BE2C (cell line): ENCODE measurements around the gene TP53I11.

Experiments used
- DNase-seq: peaks from one replicate; pipeline ENCODE4 v3.0.0-alpha.2; 2020
- H3K27me3 ChIP-seq: fragments of 250-450 bp; sonication (Bioruptor Pico); 2 replicates; pipeline ENCODE4 v1.5.1; 2020; ENCODE audit warnings: mild to moderate bottlenecking
- H3K36me3 ChIP-seq: fragments of 250-450 bp; sonication (Bioruptor Pico); 2 replicates; pipeline ENCODE4 v1.5.1; 2020; ENCODE audit warnings: mild to moderate bottlenecking
- H3K4me1 ChIP-seq: fragments of 250-450 bp; sonication (Bioruptor Pico); 2 replicates; pipeline ENCODE4 v1.5.1; 2020
- H3K4me3 ChIP-seq: 2 replicates; pipeline ENCODE4 v1.5.1; 2011; ENCODE audit warnings: low read depth, low read length
- H3K9me3 ChIP-seq: fragments of 250-450 bp; sonication (Bioruptor Pico); 2 replicates; pipeline ENCODE4 v1.5.1; 2020
- TF ChIP-seq, protein P1 (sequence below): IDR thresholded peaks from 2 replicates; pipeline ENCODE4 v1.5.1; 2012; ENCODE audit warnings: mild to moderate bottlenecking, low read depth, low read length

Gene TP53I11

DNA sequence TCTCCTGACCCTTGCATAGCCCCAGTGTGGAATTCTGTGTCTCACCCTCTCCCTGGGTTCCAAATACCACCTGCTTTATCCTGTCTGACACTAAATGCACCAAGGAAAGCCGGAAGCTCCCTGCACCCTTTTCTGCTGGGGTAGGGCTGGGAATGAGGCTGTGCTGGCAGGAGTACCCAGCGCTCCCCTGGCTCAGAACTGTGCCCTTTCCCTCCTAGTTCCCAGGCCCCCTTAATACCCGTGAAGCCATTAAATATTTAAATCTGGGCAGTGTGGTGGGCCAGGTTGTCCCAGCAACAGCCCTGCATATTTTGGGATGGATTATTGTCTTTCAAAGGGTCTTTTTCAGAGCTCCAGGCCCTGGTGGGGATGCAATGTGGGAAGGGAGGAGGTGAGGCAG lies 63.0 kb downstream of the TP53I11 start:
- Histone ChIP-seq H3K9me3 (no peaks in the 10 kb centered on the region), H3K36me3 (no peaks in the 10 kb centered on the region), H3K27me3 (no peaks in the 10 kb centered on the region), H3K4me3 (no peak overlapping the region), H3K4me1 (peaks cover 11% of the 10 kb centered on the region)
- TF ChIP-seq, protein P1, sequence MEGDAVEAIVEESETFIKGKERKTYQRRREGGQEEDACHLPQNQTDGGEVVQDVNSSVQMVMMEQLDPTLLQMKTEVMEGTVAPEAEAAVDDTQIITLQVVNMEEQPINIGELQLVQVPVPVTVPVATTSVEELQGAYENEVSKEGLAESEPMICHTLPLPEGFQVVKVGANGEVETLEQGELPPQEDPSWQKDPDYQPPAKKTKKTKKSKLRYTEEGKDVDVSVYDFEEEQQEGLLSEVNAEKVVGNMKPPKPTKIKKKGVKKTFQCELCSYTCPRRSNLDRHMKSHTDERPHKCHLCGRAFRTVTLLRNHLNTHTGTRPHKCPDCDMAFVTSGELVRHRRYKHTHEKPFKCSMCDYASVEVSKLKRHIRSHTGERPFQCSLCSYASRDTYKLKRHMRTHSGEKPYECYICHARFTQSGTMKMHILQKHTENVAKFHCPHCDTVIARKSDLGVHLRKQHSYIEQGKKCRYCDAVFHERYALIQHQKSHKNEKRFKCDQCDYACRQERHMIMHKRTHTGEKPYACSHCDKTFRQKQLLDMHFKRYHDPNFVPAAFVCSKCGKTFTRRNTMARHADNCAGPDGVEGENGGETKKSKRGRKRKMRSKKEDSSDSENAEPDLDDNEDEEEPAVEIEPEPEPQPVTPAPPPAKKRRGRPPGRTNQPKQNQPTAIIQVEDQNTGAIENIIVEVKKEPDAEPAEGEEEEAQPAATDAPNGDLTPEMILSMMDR = no peak
- DNase-seq = no peak

DNA sequence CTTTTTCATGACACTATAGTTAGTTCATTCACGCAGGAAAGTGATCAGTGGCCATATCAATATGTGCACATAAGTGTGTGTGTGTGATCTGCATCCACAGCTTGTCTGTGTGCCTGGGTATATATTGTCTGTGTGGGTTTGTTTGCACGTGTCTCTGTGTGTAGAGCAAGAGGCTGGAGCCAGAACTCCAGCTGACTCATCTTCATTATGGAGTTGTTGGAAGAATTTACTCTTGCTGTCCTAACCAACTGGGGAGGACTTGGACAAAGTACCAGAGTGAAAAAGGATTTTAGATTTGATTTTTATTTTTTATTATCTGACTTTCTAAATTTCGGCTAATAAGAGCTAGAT lies 63.9 kb downstream of the TP53I11 start:
- Histone ChIP-seq H3K36me3 (no peaks in the 10 kb centered on the region), H3K4me3 (no peak overlapping the region), H3K27me3 (no peaks in the 10 kb centered on the region), H3K4me1 (peaks cover 6% of the 10 kb centered on the region; the same call in 1 of the 2 replicates), H3K9me3 (no peaks in the 10 kb centered on the region)
- DNase-seq = no peak
- TF ChIP-seq, protein P1 = no peak

DNA sequence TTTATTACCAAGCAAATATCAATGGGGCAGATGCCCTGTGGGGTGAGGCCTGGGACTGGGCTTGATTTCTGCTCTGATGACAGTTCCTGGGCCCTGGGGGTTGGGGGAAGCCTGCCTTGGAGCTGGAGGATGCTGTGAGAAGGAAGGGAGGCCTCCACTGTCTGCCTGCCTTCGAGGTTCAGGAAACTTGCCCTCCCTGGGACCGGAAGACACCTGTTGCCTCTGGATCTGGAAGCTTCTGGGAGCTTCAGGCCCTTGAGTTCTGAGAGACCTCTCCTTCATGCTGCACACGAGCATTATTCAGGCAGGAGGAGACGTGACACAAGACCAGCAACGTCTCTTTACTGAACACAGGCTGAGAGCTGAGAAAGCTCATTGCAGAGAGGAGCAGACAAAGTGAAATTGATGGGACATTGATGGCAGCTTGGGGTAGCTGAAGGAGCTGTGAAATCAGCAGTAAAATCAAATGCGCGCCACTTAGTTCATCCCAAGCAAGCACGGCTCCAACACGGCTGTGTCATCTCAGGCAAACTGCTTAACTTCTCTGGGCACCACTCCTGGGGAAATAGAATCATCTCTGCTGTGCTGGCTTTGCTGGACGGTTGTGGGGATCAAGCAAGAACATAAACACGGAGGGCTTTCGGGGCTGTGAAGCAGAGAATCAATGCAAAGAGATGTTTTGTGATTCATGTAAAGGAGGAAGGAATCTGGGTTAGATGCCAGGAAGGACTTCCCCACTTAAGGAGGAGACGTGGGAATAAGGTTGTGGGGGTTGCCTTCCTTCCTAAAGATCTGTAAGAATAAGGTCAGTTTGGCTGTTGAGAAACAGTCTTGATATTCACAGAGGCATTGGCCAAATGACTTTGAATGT lies 64.5 kb downstream of the TP53I11 start:
- H3K36me3 ChIP-seq = no peaks in the 10 kb centered on the region
- H3K27me3 ChIP-seq = no peaks in the 10 kb centered on the region
- peaks cover 6% of the 10 kb centered on the region; the same call in 1 of the 2 replicates for H3K4me1 ChIP-seq
- DNase-seq = no peak
- TF ChIP-seq, protein P1 = no peak
- no peaks in the 10 kb centered on the region for H3K9me3 ChIP-seq
- no peak overlapping the region for H3K4me3 ChIP-seq

DNA sequence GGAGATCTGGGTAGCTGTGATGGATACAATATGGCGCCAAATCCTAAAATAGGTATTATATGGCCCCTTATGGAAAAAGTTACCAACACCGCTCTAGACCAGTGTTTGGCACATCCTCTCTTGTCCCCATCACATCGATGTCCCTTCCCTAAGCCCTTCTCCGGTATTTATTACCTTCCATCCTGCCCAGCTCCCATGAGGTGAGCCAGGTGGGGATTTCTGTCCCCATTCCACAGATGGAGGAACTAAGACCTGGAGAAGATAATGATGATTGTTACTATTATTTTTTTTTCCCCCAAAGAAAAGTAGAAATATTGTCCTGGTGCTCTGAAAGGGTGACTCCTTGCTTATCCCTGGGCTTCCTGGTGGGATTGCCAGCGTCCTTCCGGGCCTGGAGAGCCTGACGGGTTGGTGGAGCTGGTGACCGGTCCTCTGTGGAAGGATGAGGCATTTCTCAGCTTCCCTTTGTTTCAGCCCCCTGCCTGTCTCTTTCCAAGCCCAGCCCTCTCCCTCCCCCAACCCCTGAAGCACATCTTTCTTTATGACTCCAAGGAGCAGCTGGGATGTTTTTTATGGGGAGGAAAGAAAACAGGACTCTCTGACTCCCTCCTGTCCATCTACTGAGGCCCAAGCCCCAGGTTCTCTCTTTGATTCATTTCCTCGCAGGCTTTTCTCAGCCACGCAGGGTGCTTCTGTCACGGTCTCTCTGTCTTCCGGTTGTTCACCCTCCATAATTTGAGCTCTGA lies 65.4 kb downstream of the TP53I11 start:
- Histone ChIP-seq H3K36me3 (no peaks in the 10 kb centered on the region), H3K4me3 (no peak overlapping the region), H3K4me1 (peaks cover 6% of the 10 kb centered on the region; the same call in 1 of the 2 replicates), H3K9me3 (no peaks in the 10 kb centered on the region), H3K27me3 (no peaks in the 10 kb centered on the region)
- TF ChIP-seq, protein P1 = no peak
- no peak for DNase-seq

DNA sequence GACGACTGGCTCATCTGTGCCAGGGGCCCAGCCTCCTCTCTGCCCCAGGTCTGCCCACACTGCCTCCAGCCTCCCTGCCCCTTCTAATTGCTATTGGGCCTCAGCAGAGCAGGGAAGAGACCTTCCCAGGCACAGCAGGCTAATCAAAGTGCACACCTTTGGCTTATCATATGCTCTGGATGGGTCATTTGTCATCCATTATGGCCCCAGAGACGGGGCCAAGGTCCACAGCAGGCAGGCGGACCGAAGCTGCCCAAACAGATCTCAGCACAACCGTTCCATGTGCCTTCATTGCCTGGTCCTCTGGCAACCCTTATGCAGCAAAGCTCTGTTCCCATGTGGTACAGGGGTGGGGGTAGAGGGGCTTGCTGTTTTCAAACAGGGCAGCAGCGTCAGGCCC lies 66.6 kb downstream of the TP53I11 start:
- H3K4me3 ChIP-seq = no peak overlapping the region
- no peak for DNase-seq
- TF ChIP-seq, protein P1 = no peak
- no peaks in the 10 kb centered on the region for H3K36me3 ChIP-seq
- peaks cover 6% of the 10 kb centered on the region; the same call in 1 of the 2 replicates for H3K4me1 ChIP-seq
- no peaks in the 10 kb centered on the region for H3K27me3 ChIP-seq
- H3K9me3 ChIP-seq = no peaks in the 10 kb centered on the region

DNA sequence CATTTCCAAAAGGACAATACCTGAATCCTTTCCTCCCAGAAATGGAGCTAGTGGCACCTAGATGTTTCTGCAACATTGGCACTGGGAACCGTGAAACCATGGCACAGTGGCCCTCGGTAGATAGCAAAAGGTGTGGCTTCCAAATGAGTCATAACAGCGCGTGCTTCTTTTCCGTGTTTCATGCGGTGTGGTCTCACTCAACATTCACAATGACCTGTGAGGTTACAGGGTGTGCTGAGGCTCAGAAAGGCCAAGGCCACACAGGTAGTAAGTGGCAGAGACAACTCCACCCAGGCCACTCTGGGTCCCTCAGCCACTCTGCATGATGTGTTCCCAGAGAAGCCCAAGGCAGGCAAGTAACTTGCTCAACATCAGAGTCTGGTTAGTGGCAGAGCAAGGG lies 67.4 kb downstream of the TP53I11 start:
- no peaks in the 10 kb centered on the region for H3K27me3 ChIP-seq

More for the DNA sequence above, 67.4 kb downstream of the TP53I11 start:
- no peak for DNase-seq
- peaks cover 6% of the 10 kb centered on the region; the same call in 1 of the 2 replicates for H3K4me1 ChIP-seq
- no peaks in the 10 kb centered on the region for H3K9me3 ChIP-seq
- TF ChIP-seq, protein P1 = no peak
- H3K36me3 ChIP-seq = no peaks in the 10 kb centered on the region
- no peak overlapping the region for H3K4me3 ChIP-seq
